Smooth muscle cell (in vitro differentiated cells): ENCODE measurements around the gene GOLM1. TPM values are rescaled to one million over a fixed set of nuclear protein-coding genes. Genes with fewer than 3 reads are reported as not detected.

Experiments
- DNase-seq: peaks from one replicate; lab custom pipeline; 2025; ENCODE audit not compliant: unreplicated experiment; lab: John Stamatoyannopoulos, UW
- H2AFZ ChIP-seq: fragments of 200-600 bp; sonication (generic); 2 replicates; pipeline ENCODE4 v1.6.0; 2016; ENCODE audit warnings: antibody characterized with exemption, low read depth, mild to moderate bottlenecking
- H3F3A ChIP-seq: fragments of 200-600 bp; sonication (generic); 2 replicates; pipeline ENCODE4 v1.6.0; 2017; ENCODE audit warnings: antibody characterized with exemption, low read depth
- H3K27ac ChIP-seq: fragments of 200-600 bp; sonication (generic); 2 replicates; pipeline ENCODE4 v1.5.1; 2016; ENCODE audit warnings: low read depth, mild to moderate bottlenecking
- H3K27me3 ChIP-seq: fragments of 200-600 bp; sonication (generic); 2 replicates; pipeline ENCODE4 v1.6.1; 2016; ENCODE audit warnings: low read depth, mild to moderate bottlenecking
- H3K36me3 ChIP-seq: fragments of 200-600 bp; sonication (generic); 2 replicates; pipeline ENCODE4 v1.5.1; 2016; ENCODE audit warnings: low read depth
- H3K4me1 ChIP-seq: fragments of 200-600 bp; sonication (generic); 2 replicates; pipeline ENCODE4 v1.5.1; 2016; ENCODE audit warnings: low read depth
- H3K4me2 ChIP-seq: fragments of 200-600 bp; sonication (generic); 2 replicates; pipeline ENCODE4 v1.6.0; 2016; ENCODE audit warnings: mild to moderate bottlenecking
- H3K4me3 ChIP-seq: fragments of 200-600 bp; sonication (generic); 2 replicates; pipeline ENCODE4 v1.5.1; 2016; ENCODE audit warnings: mild to moderate bottlenecking
- H3K79me2 ChIP-seq: fragments of 200-600 bp; sonication (generic); 2 replicates; pipeline ENCODE4 v1.6.0; 2016; ENCODE audit warnings: low read depth, mild to moderate bottlenecking
- H3K9ac ChIP-seq: fragments of 200-600 bp; sonication (generic); 2 replicates; pipeline ENCODE4 v1.6.0; 2016; ENCODE audit warnings: low read depth
- H3K9me3 ChIP-seq: fragments of 200-600 bp; sonication (generic); replicated peaks from 2 replicates; pipeline ENCODE4 v1.5.1; 2016; ENCODE audit warnings: low read depth
- H4K20me1 ChIP-seq: fragments of 200-600 bp; sonication (generic); 2 replicates; pipeline ENCODE4 v1.6.0; 2016; ENCODE audit warnings: low read depth
- CTCF ChIP-seq: fragments of 200-600 bp; sonication (generic); IDR thresholded peaks from 2 replicates; pipeline ENCODE4 v1.5.1; 2017; ENCODE audit warnings: borderline replicate concordance, mild to moderate bottlenecking, antibody characterized with exemption; ENCODE audit not compliant: insufficient read depth, poor library complexity, severe bottlenecking
- WGBS: methylation state at CpG from one replicate; pipeline ENCODE4 v1.1.7; 2016; ENCODE audit warnings: low lambda C conversion rate; 5-methylcytosine and 5-hydroxymethylcytosine counted together
- polyA plus RNA-seq: library from polyadenylated mRNA; unstranded; fragments of >200 nt; fragmentation: Nextera tagmentation; extraction: Ambion mirVana; gene quantifications from 2 replicates; pipeline ENCODE4 v1.2.1, GENCODE V29; 2016
- total RNA-seq: library from RNA; depleted of rRNA; stranded (reverse); fragments of >200 nt; gene quantifications from 2 replicates; pipeline ENCODE4 v1.2.3, GENCODE V29; 2014

GOLM1 gene
- total and polyA plus RNA-seq, 2 experiments from 2014 or later: 36.2 to 69.2 TPM

- H3K27me3 ChIP-seq: no peaks in the 10 kb centered on the region
- no peaks in the 10 kb centered on the region for H3K4me1 ChIP-seq
- no peaks in the 10 kb centered on the region for H4K20me1 ChIP-seq
- no peaks in the 10 kb centered on the region for H3K79me2 ChIP-seq
- TF ChIP-seq CTCF: no peak
- no peak overlapping the region for H3K9ac ChIP-seq
- WGBS: 95% methylated on average over 13 of the region's 13 CpGs
- H3F3A ChIP-seq: no peaks in the 10 kb centered on the region
- no peak overlapping the region for H2AFZ ChIP-seq
- no peak overlapping the region for H3K27ac ChIP-seq
- H3K9me3 ChIP-seq: no peaks in the 10 kb centered on the region
- no peaks in the 10 kb centered on the region for H3K36me3 ChIP-seq
- no peak for DNase-seq
- no peak overlapping the region for H3K4me3 ChIP-seq
- no peak overlapping the region for H3K4me2 ChIP-seq
Observed at GRCh38 chr9:86047361-86047760, 52.0 kb downstream of the GOLM1 start.

GRCh38 chr9:86046930-86047341 is 52.4 kb downstream of the GOLM1 start:
- H3K27ac ChIP-seq: no peak overlapping the region
- H3K9ac ChIP-seq: no peak overlapping the region
- H3K36me3 ChIP-seq: no peaks in the 10 kb centered on the region
- H3K27me3 ChIP-seq: no peaks in the 10 kb centered on the region
- no peaks in the 10 kb centered on the region for H3F3A ChIP-seq
- no peak overlapping the region for H3K4me3 ChIP-seq
- no peaks in the 10 kb centered on the region for H4K20me1 ChIP-seq
- no peak for DNase-seq
- 81% methylated on average over 8 of the region's 8 CpGs for whole genome bisulfite sequencing
- H3K4me2 ChIP-seq: no peak overlapping the region
- TF ChIP-seq CTCF: no peak
- no peaks in the 10 kb centered on the region for H3K4me1 ChIP-seq
- H2AFZ ChIP-seq: no peak overlapping the region
- H3K79me2 ChIP-seq: no peaks in the 10 kb centered on the region
- no peaks in the 10 kb centered on the region for H3K9me3 ChIP-seq

DNA sequence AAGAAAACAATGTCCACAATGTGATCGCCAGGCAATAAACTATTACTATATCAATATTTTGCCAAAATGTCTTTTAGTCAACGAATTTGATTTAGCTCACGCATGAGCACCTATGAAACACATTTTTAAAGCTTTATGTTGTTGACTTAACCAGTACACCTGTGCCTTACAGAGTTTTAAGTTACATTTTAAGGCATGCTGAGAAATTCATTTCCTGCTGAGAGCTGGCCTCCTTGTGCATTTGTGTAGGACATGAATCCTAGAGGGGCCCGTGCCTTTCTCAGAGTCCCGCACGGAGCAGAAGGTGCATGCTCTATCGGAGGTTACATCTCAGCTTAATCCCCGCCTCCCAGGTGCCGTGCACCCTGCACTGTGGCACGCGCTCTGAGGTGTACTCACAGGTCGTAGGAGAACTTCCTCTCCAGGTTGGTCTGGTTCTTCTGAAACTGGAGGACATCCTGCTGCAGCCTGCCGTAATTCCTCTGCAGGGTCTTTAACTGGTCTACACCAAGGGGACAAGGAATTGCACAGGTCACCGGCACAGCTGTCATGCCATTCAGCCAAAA is 53.2 kb downstream of the GOLM1 start:
- WGBS: 98% methylated on average over 14 of the region's 14 CpGs
- Histone ChIP-seq H3K4me3 (no peak overlapping the region), H3K9ac (no peak overlapping the region), H3K27me3 (no peaks in the 10 kb centered on the region), H4K20me1 (no peaks in the 10 kb centered on the region), H3K4me2 (no peak overlapping the region), H3K27ac (no peak overlapping the region), H3K4me1 (no peaks in the 10 kb centered on the region), H2AFZ (no peak overlapping the region), H3K79me2 (no peaks in the 10 kb centered on the region), H3F3A (no peaks in the 10 kb centered on the region), H3K9me3 (no peaks in the 10 kb centered on the region), H3K36me3 (no peaks in the 10 kb centered on the region)
- DNase-seq: no peak
- TF ChIP-seq CTCF: no peak

- Histone ChIP-seq H3K36me3 (no peaks in the 10 kb centered on the region), H3K27ac (no peak overlapping the region), H3K9me3 (no peaks in the 10 kb centered on the region), H2AFZ (no peak overlapping the region), H3K4me1 (no peaks in the 10 kb centered on the region), H3K79me2 (no peaks in the 10 kb centered on the region), H3K4me2 (no peak overlapping the region), H3K9ac (no peak overlapping the region), H3K4me3 (no peak overlapping the region), H4K20me1 (no peaks in the 10 kb centered on the region), H3K27me3 (no peaks in the 10 kb centered on the region), H3F3A (no peaks in the 10 kb centered on the region)
- no peak for TF ChIP-seq CTCF
- DNase-seq: no peak
- WGBS: 85% methylated on average over 6 of the region's 6 CpGs
Observed at GRCh38 chr9:86045654-86046053, 53.7 kb downstream of the GOLM1 start.
